ENCODE results near the gene LYZL4.

LYZL4 gene

GRCh38 chr3:42425736-42426407 is 15.5 kb upstream of the LYZL4 start:
- no peak for DNase-seq (ENCODE audit: low spot score)

GRCh38 chr3:42424911-42425310 is 14.5 kb upstream of the LYZL4 start:
- no peak for DNase-seq (ENCODE audit: low spot score)

GRCh38 chr3:42421818-42422796 is 11.7 kb upstream of the LYZL4 start:
- no peak for DNase-seq (ENCODE audit: low spot score)

GRCh38 chr3:42419563-42419962 is 9.2 kb upstream of the LYZL4 start:
- DNase-seq (ENCODE audit: low spot score), result no peak

- DNase-seq (ENCODE audit: low spot score), result no peak
Observed at GRCh38 chr3:42412526-42413155, 2.2 kb upstream of the LYZL4 start.

GRCh38 chr3:42411429-42411828 is 1.0 kb upstream of the LYZL4 start:
- DNase-seq (ENCODE audit: low spot score), result no peak

- no peak for DNase-seq (ENCODE audit: low spot score)
Observed at GRCh38 chr3:42408156-42408555, 2.3 kb downstream of the LYZL4 start.

GRCh38 chr3:42406727-42407450 is 3.5 kb downstream of the LYZL4 start:
- no peak for DNase-seq (ENCODE audit: low spot score)

GRCh38 chr3:42405857-42406256 is 4.6 kb downstream of the LYZL4 start:
- no peak for DNase-seq (ENCODE audit: low spot score)

- no peak for DNase-seq (ENCODE audit: low spot score)
Observed at GRCh38 chr3:42403737-42404136, 6.7 kb downstream of the LYZL4 start.

- DNase-seq (ENCODE audit: low spot score), result no peak
Observed at GRCh38 chr3:42402394-42403096, 7.9 kb downstream of the LYZL4 start.

GRCh38 chr3:42398080-42398479 is 12.3 kb downstream of the LYZL4 start:
- no peak for DNase-seq (ENCODE audit: low spot score)

GRCh38 chr3:42397644-42398043 is 12.8 kb downstream of the LYZL4 start:
- no peak for DNase-seq (ENCODE audit: low spot score)

GRCh38 chr3:42394579-42395288 is 15.7 kb downstream of the LYZL4 start:
- no peak for DNase-seq (ENCODE audit: low spot score)

GRCh38 chr3:42387802-42388651 is 22.4 kb downstream of the LYZL4 start:
- no peak for DNase-seq (ENCODE audit: low spot score)

- DNase-seq (ENCODE audit: low spot score), result no peak
Observed at GRCh38 chr3:42381551-42382082, 28.8 kb downstream of the LYZL4 start.

GRCh38 chr3:42377681-42378080 is 32.7 kb downstream of the LYZL4 start:
- DNase-seq (ENCODE audit: low spot score), result no peak

GRCh38 chr3:42376344-42376798 is 34.0 kb downstream of the LYZL4 start:
- peak; percentile 75 for DNase-seq (ENCODE audit: low spot score)

- no peak for DNase-seq (ENCODE audit: low spot score)
Observed at GRCh38 chr3:42375121-42375800, 35.1 kb downstream of the LYZL4 start.

Measured in left forelimb (tissue), 1 donor.